HG02798 (cell line): Measurements from ENCODE around the gene UBC.
"Not testable (repeated sequence)": the region's sequence is repeated elsewhere in the genome, so short reads cannot be mapped to it uniquely, and the experiment has no call there.

Source experiments
- ATAC-seq: cut with Tn5 transposase; IDR thresholded peaks from one replicate; pipeline ENCODE4 v1.9.1; 2021; ENCODE audit warnings: mild to moderate bottlenecking; ENCODE audit not compliant: unreplicated experiment, poor library complexity

The UBC gene

GRCh38 chr12:124893792-124894516 is 20.5 kb downstream of the UBC start:
- ATAC-seq, result peak; percentile 66

GRCh38 chr12:124888260-124888659 is 26.2 kb downstream of the UBC start:
- no peak for ATAC-seq

- ATAC-seq, result not testable (repeated sequence)
Measured at GRCh38 chr12:124887766-124888165, 26.7 kb downstream of the UBC start.

GRCh38 chr12:124884587-124885438 is 29.6 kb downstream of the UBC start:
- ATAC-seq, result peak; percentile 89

GRCh38 chr12:124883263-124884130 is 31.0 kb downstream of the UBC start:
- ATAC-seq, result no peak

- no peak for ATAC-seq
Measured at GRCh38 chr12:124881123-124881522, 33.3 kb downstream of the UBC start.

GRCh38 chr12:124880335-124880734 is 34.1 kb downstream of the UBC start:
- ATAC-seq, result not testable (repeated sequence)

- ATAC-seq, result no peak
Measured at GRCh38 chr12:124878795-124879516, 35.5 kb downstream of the UBC start.

- no peak for ATAC-seq
Measured at GRCh38 chr12:124877423-124877822, 37.0 kb downstream of the UBC start.

GRCh38 chr12:124876171-124876570 is 38.3 kb downstream of the UBC start:
- no peak for ATAC-seq

GRCh38 chr12:124875803-124876132 is 38.7 kb downstream of the UBC start:
- no peak for ATAC-seq

GRCh38 chr12:124874988-124875802 is 39.3 kb downstream of the UBC start:
- ATAC-seq, result no peak

GRCh38 chr12:124874188-124874587 is 40.3 kb downstream of the UBC start:
- no peak for ATAC-seq

- no peak for ATAC-seq
Measured at GRCh38 chr12:124872068-124872719, 42.3 kb downstream of the UBC start.

- ATAC-seq, result no peak
Measured at GRCh38 chr12:124871297-124871696, 43.2 kb downstream of the UBC start.

- no peak for ATAC-seq
Measured at GRCh38 chr12:124870515-124870914, 43.9 kb downstream of the UBC start.

GRCh38 chr12:124869059-124869665 is 45.3 kb downstream of the UBC start:
- ATAC-seq, result no peak

- no peak for ATAC-seq
Measured at GRCh38 chr12:124868252-124869058, 46.0 kb downstream of the UBC start.
